Spinal cord (tissue), 10 donors: Measurements from ENCODE around the gene SLC39A7. TPM values are rescaled to one million over a fixed set of nuclear protein-coding genes. Genes with fewer than 3 reads are reported as not detected.

Experiments
- DNase-seq, 6 donors: peaks; one replicate each; pipeline versions ENCODE4 v3.0.0 to v3.0.0-alpha.2; 2013 to 2015; ENCODE audit warnings: low spot score in 6 of 6, low read depth in 4 of 6
- H3K27ac ChIP-seq: one replicate; pipeline ENCODE4 v1.5.1; 2013; ENCODE audit warnings: low read depth, low read length, control low read depth
- H3K27me3 ChIP-seq: one replicate; pipeline ENCODE4 v1.6.1; 2013; ENCODE audit warnings: low read length; ENCODE audit not compliant: control insufficient read depth, insufficient read depth
- H3K36me3 ChIP-seq: one replicate; pipeline ENCODE4 v1.6.1; 2013; ENCODE audit warnings: low read length; ENCODE audit not compliant: control insufficient read depth, insufficient read depth
- H3K4me1 ChIP-seq: one replicate; pipeline ENCODE4 v1.6.1; 2013; ENCODE audit warnings: low read length; ENCODE audit not compliant: control insufficient read depth, insufficient read depth
- H3K4me3 ChIP-seq: one replicate; pipeline ENCODE4 v1.5.1; 2013; ENCODE audit warnings: low read depth, low read length, control low read depth
- H3K9me3 ChIP-seq: one replicate; pipeline ENCODE4 v1.6.1; 2013; ENCODE audit warnings: low read length; ENCODE audit not compliant: control insufficient read depth, insufficient read depth
- WGBS: methylation state at CpG from one replicate; pipeline ENCODE4 v1.1.5; 2013; ENCODE audit warnings: missing lambda C conversion rate; ENCODE audit not compliant: insufficient coverage; 5-methylcytosine and 5-hydroxymethylcytosine counted together
- polyA plus RNA-seq, 2 donors: library from polyadenylated mRNA; unstranded; fragments of 120-200 nt; gene quantifications; one replicate each; pipeline ENCODE4 v1.2.1, GENCODE V29; 2013; ENCODE audit not compliant: insufficient read length in 2 of 2
- total RNA-seq, 2 donors: library from RNA; depleted of rRNA in 1 of 2; stranded (reverse); fragments of 120-200 nt in 1 of 2; fragments of >200 nt in 1 of 2; gene quantifications; one replicate each; pipeline versions ENCODE4 v1.2.3 to v1.2.4, GENCODE V29; 2013 to 2014
- donor health status: healthy.

Gene SLC39A7
- total and polyA plus RNA-seq, 4 donors: 55.0 to 103 (median 87.0) TPM

DNA sequence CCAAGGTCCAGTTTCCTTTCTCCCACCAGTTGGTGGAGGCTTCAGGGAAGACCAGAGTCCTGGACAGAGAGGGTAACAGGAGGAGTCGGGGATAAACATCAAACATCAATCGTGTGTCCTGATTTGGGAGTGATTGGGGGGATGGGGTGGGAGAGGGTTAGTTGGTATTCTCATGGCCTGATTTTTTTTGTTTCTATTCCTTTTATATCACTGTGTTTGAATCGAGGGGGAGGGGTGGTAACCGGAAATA lies 3.4 kb downstream of the SLC39A7 start:
- WGBS: no CpG with 5 or more reads among the region's 4 CpGs
- H3K4me1 ChIP-seq: peaks cover 71% of the 10 kb centered on the region
- no peaks in the 10 kb centered on the region for H3K9me3 ChIP-seq
- peaks cover 22% of the 10 kb centered on the region for H3K36me3 ChIP-seq
- H3K4me3 ChIP-seq: peak overlapping the region; percentile 87
- H3K27me3 ChIP-seq: no peaks in the 10 kb centered on the region
- H3K27ac ChIP-seq: no peak overlapping the region
- no peak for DNase-seq

GRCh38 chr6:33204415-33205190 lies 3.9 kb downstream of the SLC39A7 start, which contains the start of gene HSD17B8:
TSS of gene HSD17B8 (plus strand) at chr6:33204655. CDS start at chr6:33204669, 14 bp downstream.
- Histone ChIP-seq H3K27ac (peak within 1 kb of the TSS; percentile 58), H3K36me3 (peaks cover 24% of the 10 kb centered on the region), H3K4me3 (peak within 1 kb of the TSS; percentile 87), H3K4me1 (peaks cover 66% of the 10 kb centered on the region), H3K9me3 (no peaks in the 10 kb centered on the region), H3K27me3 (no peaks in the 10 kb centered on the region)
- under 1% methylated on average over 35 of the region's 48 CpGs for WGBS
- DNase-seq: peak; percentile 78 to 98 (median 89)

DNA sequence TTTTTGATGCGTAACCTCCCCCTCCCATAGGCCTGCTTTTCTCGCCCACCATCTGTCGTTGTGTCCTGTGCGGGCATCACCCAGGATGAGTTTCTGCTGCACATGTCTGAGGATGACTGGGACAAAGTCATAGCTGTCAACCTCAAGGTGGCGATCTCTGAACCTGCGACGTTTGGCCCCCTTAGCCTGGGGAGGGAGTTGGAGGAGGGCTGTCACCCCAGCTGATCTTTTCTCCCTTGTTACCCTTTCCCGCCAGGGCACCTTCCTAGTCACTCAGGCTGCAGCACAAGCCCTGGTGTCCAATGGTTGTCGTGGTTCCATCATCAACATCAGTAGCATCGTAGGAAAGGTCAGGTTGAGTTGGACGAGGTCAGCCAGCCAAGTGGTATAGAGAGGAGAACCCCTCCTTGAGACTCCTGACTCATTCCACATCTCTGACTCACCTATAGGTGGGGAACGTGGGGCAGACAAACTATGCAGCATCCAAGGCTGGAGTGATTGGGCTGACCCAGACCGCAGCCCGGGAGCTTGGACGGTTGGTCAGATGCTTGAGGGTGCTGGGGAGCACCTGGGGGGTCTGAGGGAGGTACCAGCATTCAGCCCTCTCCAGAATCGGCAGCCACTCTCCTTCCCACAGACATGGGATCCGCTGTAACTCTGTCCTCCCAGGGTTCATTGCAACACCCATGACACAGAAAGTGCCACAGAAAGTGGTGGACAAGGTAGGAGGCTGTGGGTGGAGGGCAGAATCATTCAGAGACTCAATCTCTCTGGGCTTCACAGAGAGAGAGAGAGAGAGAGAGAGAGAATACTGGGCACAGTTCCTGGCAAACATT lies 4.7 kb downstream of the SLC39A7 start:
- peaks cover 63% of the 10 kb centered on the region for H3K4me1 ChIP-seq
- peak overlapping the region; percentile 87 for H3K4me3 ChIP-seq
- peak in 1 of 6 donors; percentile 46 for DNase-seq
- H3K36me3 ChIP-seq: peaks cover 29% of the 10 kb centered on the region
- no peaks in the 10 kb centered on the region for H3K9me3 ChIP-seq
- H3K27me3 ChIP-seq: no peaks in the 10 kb centered on the region
- no peak overlapping the region for H3K27ac ChIP-seq
- 43% methylated on average over 10 of the region's 17 CpGs for WGBS

GRCh38 chr6:33206027-33206863 lies 5.6 kb downstream of the SLC39A7 start:
- H3K4me1 ChIP-seq: peaks cover 59% of the 10 kb centered on the region
- H3K27ac ChIP-seq: peak overlapping the region; percentile 49
- no peak for DNase-seq
- WGBS: 43% methylated on average over 1 of the region's 3 CpGs
- H3K4me3 ChIP-seq: no peak overlapping the region
- no peaks in the 10 kb centered on the region for H3K9me3 ChIP-seq
- H3K27me3 ChIP-seq: no peaks in the 10 kb centered on the region
- H3K36me3 ChIP-seq: peaks cover 33% of the 10 kb centered on the region

GRCh38 chr6:33206864-33207551 lies 6.3 kb downstream of the SLC39A7 start:
- H3K4me3 ChIP-seq: peak overlapping the region; percentile 94
- 0% methylated on average over 10 of the region's 20 CpGs for WGBS
- peaks cover 57% of the 10 kb centered on the region for H3K4me1 ChIP-seq
- H3K27ac ChIP-seq: peak overlapping the region; percentile 92
- peaks cover 38% of the 10 kb centered on the region for H3K36me3 ChIP-seq
- H3K27me3 ChIP-seq: no peaks in the 10 kb centered on the region
- H3K9me3 ChIP-seq: no peaks in the 10 kb centered on the region
- peak in 3 of 6 donors; percentile 57 to 87 (median 81) for DNase-seq

GRCh38 chr6:33207552-33208090 lies 7.0 kb downstream of the SLC39A7 start:
- DNase-seq: peak in 2 of 6 donors; percentile 62 to 73
- 0% methylated on average over 22 of the region's 29 CpGs for WGBS
- peaks cover 55% of the 10 kb centered on the region for H3K4me1 ChIP-seq
- peak overlapping the region; percentile 94 for H3K4me3 ChIP-seq
- H3K27me3 ChIP-seq: no peaks in the 10 kb centered on the region
- H3K9me3 ChIP-seq: no peaks in the 10 kb centered on the region
- H3K36me3 ChIP-seq: peaks cover 35% of the 10 kb centered on the region
- H3K27ac ChIP-seq: peak overlapping the region; percentile 92

DNA sequence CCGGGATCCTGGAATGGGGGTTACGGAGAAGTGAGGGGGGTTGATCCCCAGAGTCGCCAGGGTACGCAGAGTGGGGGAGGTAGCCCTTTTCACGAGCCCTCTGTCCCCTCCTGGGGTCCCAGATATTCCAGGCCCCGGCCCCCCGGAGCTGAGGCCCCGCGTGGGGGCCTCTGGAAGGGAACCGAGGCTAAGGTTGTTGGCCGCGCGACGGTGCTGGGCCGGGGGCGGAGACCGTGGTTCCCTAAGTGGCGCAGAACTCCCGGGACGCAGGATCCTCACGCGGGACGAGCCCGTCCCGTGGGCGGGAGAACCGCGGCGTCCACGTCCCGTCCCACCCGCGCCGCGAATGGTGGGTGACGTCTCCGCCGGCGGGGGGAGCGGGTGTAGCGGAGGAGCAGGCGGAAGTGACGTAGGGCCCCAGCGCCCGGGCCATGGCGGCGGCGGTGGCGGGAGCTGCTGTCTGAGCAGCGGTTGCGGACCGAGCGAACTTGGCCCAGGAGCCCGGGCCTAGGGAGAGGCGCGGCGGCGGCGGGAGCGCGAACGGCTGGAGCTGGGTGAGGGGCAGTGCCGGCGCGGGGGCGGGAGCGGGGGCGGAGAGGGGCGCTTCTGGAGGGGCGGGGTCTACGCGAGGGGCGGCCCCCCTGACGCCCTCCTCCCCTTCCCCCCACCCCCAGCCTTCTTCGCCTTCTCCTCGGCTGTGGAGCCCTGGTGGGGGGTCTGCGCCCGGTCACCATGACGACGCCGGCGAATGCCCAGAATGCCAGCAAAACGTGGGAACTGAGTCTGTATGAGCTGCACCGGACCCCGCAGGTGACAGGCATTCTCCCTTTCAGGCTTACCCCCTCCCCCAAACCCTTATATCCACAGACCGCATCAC lies 7.7 kb downstream of the SLC39A7 start, which contains the start of gene RING1:
TSS of gene RING1 (plus strand) at position 410 of the 877 bp plus-strand sequence. CDS start at position 733, 323 bp downstream.
- Histone ChIP-seq H3K27me3 (no peaks in the 10 kb centered on the region), H3K4me1 (peaks cover 61% of the 10 kb centered on the region), H3K27ac (peak within 1 kb of the TSS; percentile 92), H3K36me3 (peaks cover 28% of the 10 kb centered on the region), H3K4me3 (peak within 1 kb of the TSS; percentile 94), H3K9me3 (no peaks in the 10 kb centered on the region)
- DNase-seq: peak in 4 of 6 donors; percentile 79 to 96 (median 87)
- WGBS: under 1% methylated on average over 78 of the region's 86 CpGs

DNA sequence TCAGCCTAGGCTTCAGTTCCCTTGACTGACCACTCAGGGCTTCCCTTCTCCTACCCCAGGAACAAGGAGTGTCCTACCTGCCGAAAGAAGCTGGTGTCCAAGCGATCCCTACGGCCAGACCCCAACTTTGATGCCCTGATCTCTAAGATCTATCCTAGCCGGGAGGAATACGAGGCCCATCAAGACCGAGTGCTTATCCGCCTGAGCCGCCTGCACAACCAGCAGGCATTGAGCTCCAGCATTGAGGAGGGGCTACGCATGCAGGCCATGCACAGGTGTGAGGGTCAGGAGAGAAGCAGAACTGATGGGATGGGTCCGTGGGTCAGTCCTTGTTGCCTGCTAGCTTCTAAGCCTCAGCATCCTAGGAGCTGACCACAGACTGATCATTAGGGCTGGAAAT lies 9.2 kb downstream of the SLC39A7 start:
- H3K27ac ChIP-seq: no peak overlapping the region
- no peaks in the 10 kb centered on the region for H3K9me3 ChIP-seq
- WGBS: 91% methylated on average over 10 of the region's 10 CpGs
- DNase-seq: no peak
- H3K36me3 ChIP-seq: peaks cover 22% of the 10 kb centered on the region
- H3K4me3 ChIP-seq: no peak overlapping the region
- no peaks in the 10 kb centered on the region for H3K27me3 ChIP-seq
- peaks cover 55% of the 10 kb centered on the region for H3K4me1 ChIP-seq
